HCT116 (cell line): ENCODE measurements around the gene CYP24A1. TPM values are rescaled to one million over a fixed set of nuclear protein-coding genes. Genes with fewer than 3 reads are reported as not detected.

Source experiments
- ATAC-seq: fragments of 200-7000 bp; cut with Tn5 transposase; 2 replicates; pipeline ENCODE4 v1.9.1; 2020; ENCODE audit warnings: mild to moderate bottlenecking, moderate library complexity
- BruUV-seq: library from RNA; stranded (reverse); fragments of 400-500 nt; replicated peaks from 2 replicates; lab custom pipeline; 2021; lab: Mats Ljungman, UMichigan
- CTCF ChIA-PET: fragments of 300-600 bp; sonication (Branson Sonifier 250); formaldehyde crosslinking; loops from one replicate; lab custom pipeline; 2021; ENCODE audit warnings: antibody characterized with exemption; lab: Charles Lee
- POLR2A ChIA-PET: fragments of 300-600, 350-600 bp; sonication (Branson Sonifier 250); formaldehyde crosslinking; loops from one replicate; lab custom pipeline; 2021; ENCODE audit warnings: antibody characterized with exemption; lab: Charles Lee
- RAD21 ChIA-PET, 2 experiments: fragments of 300-600 bp; sonication (Branson Sonifier 250); formaldehyde crosslinking; loops; one replicate each; lab custom pipeline; 2023; ENCODE audit warnings: low total read pairs in 2 of 2; ENCODE audit not compliant: uncharacterized antibody in 2 of 2, unreplicated experiment in 2 of 2, low non-redundant PET in 1 of 2; lab: Charles Lee
- DNase-seq: peaks from one replicate; pipeline ENCODE4 v3.0.0-alpha.2; 2010; ENCODE audit warnings: low read depth, low spot score
- H2AFZ ChIP-seq: fragments of 200-600 bp; shearing (Covaris generic), sonication (generic); 2 replicates; pipeline ENCODE4 v1.6.1; 2017; ENCODE audit warnings: low read depth, mixed run types, mixed read lengths, antibody characterized with exemption, low read length; ENCODE audit not compliant: poor library complexity, severe bottlenecking
- H3K27ac ChIP-seq: 2 replicates; pipeline ENCODE4 v1.5.1; 2012; ENCODE audit warnings: low read depth, low read length
- H3K27me3 ChIP-seq: fragments of 200-600 bp; sonication (generic); 2 replicates; pipeline ENCODE4 v1.6.1; 2016; ENCODE audit warnings: mixed run types, low read length, mixed read lengths; ENCODE audit not compliant: insufficient read depth
- H3K36me3 ChIP-seq, 2 experiments: fragments of 200-500 bp in 1 of 2; fragments of 200-600 bp in 1 of 2; sonication (Bioruptor generic) in 1 of 2; sonication (generic) in 1 of 2; 2 replicates each; pipeline versions ENCODE4 v1.5.1 to v1.6.1; 2014 to 2016; ENCODE audit warnings: low read length in 2 of 2, inconsistent platforms in 1 of 2, mixed read lengths in 1 of 2, mixed run types in 1 of 2; ENCODE audit not compliant: insufficient read depth in 2 of 2, control insufficient read depth in 1 of 2
- H3K4me1 ChIP-seq, 2 experiments: fragments of 200-600 bp in 1 of 2; sonication (generic) in 1 of 2; 2 replicates each; pipeline versions ENCODE4 v1.5.1 to v1.6.1; 2012 to 2017; ENCODE audit warnings: low read length in 2 of 2, inconsistent platforms in 1 of 2, mild to moderate bottlenecking in 1 of 2, mixed read lengths in 1 of 2, mixed run types in 1 of 2, moderate library complexity in 1 of 2; ENCODE audit not compliant: insufficient read depth in 2 of 2, control insufficient read depth in 1 of 2
- H3K4me2 ChIP-seq: fragments of 200-600 bp; sonication (generic); 2 replicates; pipeline ENCODE4 v1.6.1; 2017; ENCODE audit warnings: mixed run types, low read length, mixed read lengths
- H3K4me3 ChIP-seq, 2 experiments: fragments of 200-600 bp in 1 of 2; sonication (generic) in 1 of 2; replicated peaks in 1 of 2; 2 replicates each; pipeline ENCODE4 v1.5.1; 2011 to 2016; ENCODE audit warnings: low read length in 2 of 2, control low read depth in 1 of 2, low read depth in 1 of 2, mild to moderate bottlenecking in 1 of 2, mixed read lengths in 1 of 2, mixed run types in 1 of 2
- H3K79me2 ChIP-seq: fragments of 200-600 bp; sonication (generic); 2 replicates; pipeline ENCODE4 v1.6.1; 2017; ENCODE audit warnings: mild to moderate bottlenecking, mixed run types, low read length, moderate library complexity, mixed read lengths; ENCODE audit not compliant: insufficient read depth
- H3K9ac ChIP-seq: fragments of 200-600 bp; sonication (generic); 2 replicates; pipeline ENCODE4 v1.6.1; 2016; ENCODE audit warnings: low read length, mixed read lengths
- H3K9me2 ChIP-seq: fragments of 200-600 bp; sonication (generic), shearing (Covaris generic); 2 replicates; pipeline ENCODE4 v1.6.1; 2017; ENCODE audit warnings: mixed run types, mild to moderate bottlenecking, moderate library complexity; ENCODE audit not compliant: insufficient read depth
- H3K9me3 ChIP-seq, 2 experiments: fragments of 200-500 bp in 1 of 2; fragments of 200-600 bp in 1 of 2; sonication (Bioruptor generic) in 1 of 2; sonication (generic) in 1 of 2; 2 replicates each; pipeline ENCODE4 v1.6.1; 2014 to 2017; ENCODE audit warnings: low read length in 2 of 2, mixed read lengths in 2 of 2, inconsistent platforms in 1 of 2, low read depth in 1 of 2, mild to moderate bottlenecking in 1 of 2, mixed run types in 1 of 2, moderate library complexity in 1 of 2; ENCODE audit not compliant: control insufficient read depth in 1 of 2, insufficient read depth in 1 of 2
- H4K20me1 ChIP-seq: fragments of 200-600 bp; sonication (generic), shearing (Covaris generic); 2 replicates; pipeline ENCODE4 v1.6.1; 2017; ENCODE audit warnings: mixed run types, mild to moderate bottlenecking, moderate library complexity; ENCODE audit not compliant: insufficient read depth
- ATF3 ChIP-seq: IDR thresholded peaks from 2 replicates; pipeline ENCODE4 v1.6.1; 2012
- CEBPB ChIP-seq: IDR thresholded peaks from 2 replicates; pipeline ENCODE4 v1.6.1; 2012; ENCODE audit warnings: low read depth
- ELF1 ChIP-seq: IDR thresholded peaks from 2 replicates; pipeline ENCODE4 v1.6.1; 2012; ENCODE audit warnings: low read depth, borderline replicate concordance
- EZH2phosphoT487 ChIP-seq: fragments of 200-600 bp; IDR thresholded peaks from 2 replicates; pipeline ENCODE4 v1.6.1; 2018; ENCODE audit warnings: antibody characterized with exemption, borderline replicate concordance
- FOSL1 ChIP-seq: IDR thresholded peaks from 2 replicates; pipeline ENCODE4 v1.6.1; 2012; ENCODE audit warnings: low read depth
- MAX ChIP-seq: IDR thresholded peaks from 2 replicates; pipeline ENCODE4 v1.6.1; 2012
- POLR2AphosphoS5 ChIP-seq: IDR thresholded peaks from 2 replicates; pipeline ENCODE4 v1.6.1; 2011; ENCODE audit warnings: mild to moderate bottlenecking, low read depth, low read length, moderate library complexity
- RAD21 ChIP-seq: IDR thresholded peaks from 2 replicates; pipeline ENCODE4 v1.6.1; 2012; ENCODE audit warnings: low read depth, mild to moderate bottlenecking
- SIN3A ChIP-seq: IDR thresholded peaks from 2 replicates; pipeline ENCODE4 v1.6.1; 2012; ENCODE audit warnings: low read depth
- SP1 ChIP-seq: IDR thresholded peaks from 2 replicates; pipeline ENCODE4 v1.6.1; 2012; ENCODE audit warnings: low read depth
- SRF ChIP-seq: IDR thresholded peaks from 2 replicates; pipeline ENCODE4 v1.6.1; 2012; ENCODE audit warnings: low read depth
- TCF7L2 ChIP-seq: IDR thresholded peaks from 2 replicates; pipeline ENCODE4 v1.7.0; 2011; ENCODE audit warnings: borderline replicate concordance, inconsistent platforms; ENCODE audit not compliant: insufficient read depth, insufficient read length; ENCODE audit errors: extremely low read depth
- YY1 ChIP-seq: IDR thresholded peaks from 2 replicates; pipeline ENCODE4 v1.6.1; 2011; ENCODE audit warnings: low read length, low read depth, moderate library complexity, mild to moderate bottlenecking; ENCODE audit not compliant: insufficient replicate concordance; ENCODE audit errors: extremely low read depth
- ZBTB33 ChIP-seq: IDR thresholded peaks from 2 replicates; pipeline ENCODE4 v1.6.1; 2011; ENCODE audit warnings: mild to moderate bottlenecking, low read length, moderate library complexity; ENCODE audit not compliant: insufficient replicate concordance; ENCODE audit errors: extremely low read depth
- ZFX ChIP-seq: fragments of 450-650 bp; IDR thresholded peaks from 2 replicates; pipeline ENCODE4 v1.6.1; 2017
- ZNF274 ChIP-seq: fragments of 200-500 bp; sonication (Bioruptor generic); IDR thresholded peaks from 2 replicates; pipeline ENCODE4 v1.6.1; 2014; ENCODE audit warnings: mild to moderate bottlenecking, low read depth, low read length, inconsistent platforms
- intact Hi-C: fragments of 100-400 bp; cut with micrococcal nuclease; formaldehyde crosslinking; loops from 2 replicates; pipeline ENCODE4 v1.10.0; 2022
- total RNA-seq: library from RNA; stranded (reverse); gene quantifications from one replicate; pipeline ENCODE4 v1.2.1, GENCODE V29; 2021; ENCODE audit not compliant: unreplicated experiment

Gene CYP24A1
- total RNA-seq, 1 experiment from 2014 or later = 267 TPM

GRCh38 chr20:54112221-54112884 lies 61.4 kb downstream of the CYP24A1 start:
- peaks cover 24 to 40% of the 10 kb centered on the region in 2 experiments for H3K4me1 ChIP-seq
- BruUV-seq = no TSS peak
- H3K9me2 ChIP-seq = no peaks in the 10 kb centered on the region
- CTCF ChIA-PET = no interaction called here
- TF ChIP-seq ZBTB33 (no peak), ZFX (no peak)
- intact Hi-C loops = no loop called here
- H3K27ac ChIP-seq = no peak overlapping the region
- H3K9ac ChIP-seq = no peak overlapping the region
- H4K20me1 ChIP-seq = no peaks in the 10 kb centered on the region
- no peaks in the 10 kb centered on the region for H3K27me3 ChIP-seq
- no peak overlapping the region for H2AFZ ChIP-seq
- H3K79me2 ChIP-seq = no peaks in the 10 kb centered on the region
- H3K4me2 ChIP-seq = no peak overlapping the region
- no peaks in the 10 kb centered on the region; a peak in 1 of 4 replicates for H3K9me3 ChIP-seq
- H3K4me3 ChIP-seq = no peak overlapping the region
- H3K36me3 ChIP-seq = no peaks in the 10 kb centered on the region; a peak in 1 of 4 replicates
- ATAC-seq (no peak), DNase-seq (no peak)
- POLR2A ChIA-PET = no interaction called here
- RAD21 ChIA-PET = no interaction called here

- Histone ChIP-seq H3K9ac (no peak overlapping the region), H3K36me3 (no peaks in the 10 kb centered on the region; a peak in 1 of 4 replicates), H3K27ac (no peak overlapping the region), H3K4me2 (no peak overlapping the region), H3K9me2 (no peaks in the 10 kb centered on the region), H3K79me2 (no peaks in the 10 kb centered on the region), H4K20me1 (no peaks in the 10 kb centered on the region), H3K4me1 (peaks cover 28 to 45% of the 10 kb centered on the region in 2 experiments), H3K27me3 (no peaks in the 10 kb centered on the region), H3K9me3 (no peaks in the 10 kb centered on the region; a peak in 1 of 4 replicates), H2AFZ (no peak overlapping the region), H3K4me3 (no peak overlapping the region)
- ChIA-PET RAD21 (no interaction called here), CTCF (no interaction called here), POLR2A (no interaction called here)
- BruUV-seq = no TSS peak
- ATAC-seq (no peak), DNase-seq (no peak)
- intact Hi-C loops = no loop called here
- TF ChIP-seq YY1 (no peak), SIN3A (no peak), FOSL1 (no peak), MAX (no peak), SP1 (no peak), ELF1 (no peak), ZFX (no peak), CEBPB (no peak), SRF (no peak), RAD21 (no peak), ZBTB33 (no peak), POLR2AphosphoS5 (no peak), EZH2phosphoT487 (no peak), ATF3 (no peak), TCF7L2 (no peak), ZNF274 (no peak)
Observed at GRCh38 chr20:54111460-54111859, 62.3 kb downstream of the CYP24A1 start.
